SW 1271 (cell line): Measurements from ENCODE around the gene CHIA.

Experiments used
- DNase-seq, 2 experiments: peaks; one replicate each; lab custom pipeline; 2025; lab: John Stamatoyannopoulos, UW

The CHIA gene

GRCh38 chr1:111366256-111366655, 75.6 kb downstream of the CHIA start:
- DNase-seq, result no peak

- DNase-seq, result no peak
Measured at GRCh38 chr1:111369177-111369576, 78.5 kb downstream of the CHIA start.

- no peak for DNase-seq
Measured at GRCh38 chr1:111369645-111370044, 79.0 kb downstream of the CHIA start.
